GM21528 (cell line): Measurements from ENCODE around the gene PLB1.
"Not testable (repeated sequence)": the region's sequence is repeated elsewhere in the genome, so short reads cannot be mapped to it uniquely, and the experiment has no call there.

Source experiments
- ATAC-seq: cut with Tn5 transposase; IDR thresholded peaks from one replicate; pipeline ENCODE4 v1.9.1; 2021; ENCODE audit warnings: mild to moderate bottlenecking, moderate library complexity; ENCODE audit not compliant: unreplicated experiment, low FRiP score

Gene PLB1

GRCh38 chr2:28463893-28464292, 32.0 kb upstream of the PLB1 start:
- no peak for ATAC-seq

GRCh38 chr2:28465148-28465885, 30.5 kb upstream of the PLB1 start:
- no peak for ATAC-seq

- no peak for ATAC-seq
Measured at GRCh38 chr2:28469304-28469703, 26.6 kb upstream of the PLB1 start.

GRCh38 chr2:28469947-28470535, 25.8 kb upstream of the PLB1 start:
- ATAC-seq, result no peak

- ATAC-seq, result no peak
Measured at GRCh38 chr2:28470759-28471158, 25.1 kb upstream of the PLB1 start.

GRCh38 chr2:28471214-28471613, 24.6 kb upstream of the PLB1 start:
- no peak for ATAC-seq

GRCh38 chr2:28471701-28472236, 24.1 kb upstream of the PLB1 start:
- ATAC-seq, result no peak

- not testable (repeated sequence) for ATAC-seq
Measured at GRCh38 chr2:28472641-28473040, 23.2 kb upstream of the PLB1 start.

GRCh38 chr2:28475088-28475595, 20.7 kb upstream of the PLB1 start:
- no peak for ATAC-seq

- ATAC-seq, result no peak
Measured at GRCh38 chr2:28477087-28477486, 18.8 kb upstream of the PLB1 start.

- ATAC-seq, result no peak
Measured at GRCh38 chr2:28477645-28478044, 18.2 kb upstream of the PLB1 start.

GRCh38 chr2:28480403-28481049, 15.3 kb upstream of the PLB1 start:
- ATAC-seq, result no peak

- no peak for ATAC-seq
Measured at GRCh38 chr2:28481905-28482304, 14.0 kb upstream of the PLB1 start.

- ATAC-seq, result no peak
Measured at GRCh38 chr2:28484835-28485234, 11.0 kb upstream of the PLB1 start.

GRCh38 chr2:28486526-28486925, 9.3 kb upstream of the PLB1 start:
- ATAC-seq, result no peak

GRCh38 chr2:28487258-28487657, 8.6 kb upstream of the PLB1 start:
- no peak for ATAC-seq

GRCh38 chr2:28488083-28488830, 7.6 kb upstream of the PLB1 start:
- no peak for ATAC-seq

- ATAC-seq, result no peak
Measured at GRCh38 chr2:28488858-28489575, 6.8 kb upstream of the PLB1 start.

GRCh38 chr2:28490558-28490957, 5.3 kb upstream of the PLB1 start:
- no peak for ATAC-seq

GRCh38 chr2:28492282-28492681, 3.6 kb upstream of the PLB1 start:
- ATAC-seq, result no peak
